ENCODE data around the gene MMP1. TPM values are rescaled to one million over a fixed set of nuclear protein-coding genes. Genes with fewer than 3 reads are reported as not detected.

Gene MMP1
- total RNA-seq, 1 experiment from 2014 or later: not detected

GRCh38 chr11:102836290-102836875, 38.4 kb upstream of the MMP1 start:
- Histone ChIP-seq H3K4me1 (ENCODE audit: insufficient read depth, low read length) (peaks cover 3% of the 10 kb centered on the region; the same call in 1 of the 2 replicates), H2BK12ac (ENCODE audit: insufficient read length, low read depth, low read length) (no peak overlapping the region), H2BK15ac (ENCODE audit: low read depth, low read length) (no peak overlapping the region), H3K79me2 (ENCODE audit: insufficient read depth, low read length) (no peaks in the 10 kb centered on the region), H3K56ac (ENCODE audit: insufficient read length, low read depth, low read length) (no peak overlapping the region), H3K14ac (ENCODE audit: insufficient read depth, low read length) (no peak overlapping the region), H2AFZ (ENCODE audit: low read length) (no peak overlapping the region), H3T11ph (ENCODE audit: low read length) (no peak overlapping the region), H3K23ac (ENCODE audit: insufficient read length, low read depth, low read length) (no peak overlapping the region), H4K20me1 (ENCODE audit: control insufficient read depth, insufficient read depth, insufficient read length) (no peaks in the 10 kb centered on the region), H4K8ac (replicated peaks; ENCODE audit: insufficient read length, low read depth, low read length) (no peak overlapping the region), H4K5ac (ENCODE audit: insufficient read length, low read depth, low read length) (no peak overlapping the region), H3K23me2 (ENCODE audit: insufficient read length, low read depth, low read length, poor library complexity, severe bottlenecking) (no peaks in the 10 kb centered on the region), H3K9me3 (ENCODE audit: control insufficient read depth, low read depth, low read length) (no peaks in the 10 kb centered on the region), H4K91ac (ENCODE audit: insufficient read length, low read depth, low read length) (no peak overlapping the region), H3K4ac (ENCODE audit: low read depth, low read length) (no peak overlapping the region), H3K9ac (ENCODE audit: extremely low read depth, insufficient read length, low read length) (no peak overlapping the region), H2BK20ac (ENCODE audit: low read depth, low read length, poor library complexity, severe bottlenecking) (no peak overlapping the region), H2BK5ac (ENCODE audit: insufficient read length, low read length) (no peak overlapping the region), H3K79me1 (ENCODE audit: insufficient read depth, low read depth, low read length, poor library complexity, severe bottlenecking) (no peaks in the 10 kb centered on the region), H3K27ac (ENCODE audit: insufficient read length, low read depth, low read length) (no peak overlapping the region), H2BK120ac (ENCODE audit: low read depth, low read length, poor library complexity, severe bottlenecking) (no peak overlapping the region), H3K27me3 (ENCODE audit: insufficient read depth, low read length) (no peaks in the 10 kb centered on the region), H3K18ac (ENCODE audit: insufficient read length, low read depth, low read length) (no peak overlapping the region), H3K4me2 (ENCODE audit: insufficient read depth, insufficient read length, low read length) (no peak overlapping the region), H2AK5ac (ENCODE audit: insufficient read length, low read length) (no peak overlapping the region)
- H3K27me3 Mint-ChIP-seq (ENCODE audit: low read depth): peaks cover 3% of the 10 kb centered on the region; the same call in 1 of the 2 replicates
- H3K27ac Mint-ChIP-seq: peak overlapping the region in 2 of 3 experiments; percentile 71 to 84; a peak in 2 of 7 replicates
- no peaks in the 10 kb centered on the region for H3K9me3 Mint-ChIP-seq
- DNase-seq: no peak
- H3K4me1 Mint-ChIP-seq: peaks cover 15 to 19% of the 10 kb centered on the region in 2 experiments
- no peak for TF ChIP-seq CTCF (conservative IDR thresholded peaks at IDR 0.05)
- WGBS (ENCODE audit: extremely low coverage, insufficient read length, low lambda C conversion rate): no CpG with 5 or more reads among the region's 3 CpGs
- H3K4me3 Mint-ChIP-seq: no peak overlapping the region
- no peaks in the 10 kb centered on the region for H3K36me3 Mint-ChIP-seq (ENCODE audit: insufficient read depth in 1 of 3, low read depth in 3 of 3)
